WTC11 (cell line): ENCODE results near the gene KIF5C. TPM values are rescaled to one million over a fixed set of nuclear protein-coding genes. Genes with fewer than 3 reads are reported as not detected.

Experiments used
- ATAC-seq: fragments of 200-7000 bp; cut with Tn5 transposase; 2 replicates; pipeline ENCODE4 v1.10.0; 2021; ENCODE audit warnings: mild to moderate bottlenecking, moderate library complexity
- CTCF ChIA-PET: fragments of 300-600 bp; sonication (Branson Sonifier 250); formaldehyde crosslinking; loops from one replicate; lab custom pipeline; 2021; ENCODE audit warnings: antibody characterized with exemption; lab: Charles Lee
- POLR2A ChIA-PET: fragments of 350-600 bp; sonication (Branson Sonifier 250); formaldehyde crosslinking; loops from one replicate; lab custom pipeline; 2021; ENCODE audit warnings: antibody characterized with exemption; lab: Charles Lee
- DNase-seq: peaks from one replicate; pipeline ENCODE4 v3.0.0; 2021; ENCODE audit warnings: low spot score
- H3K27ac Mint-ChIP-seq: 2 replicates; pipeline ENCODE4 v1.8.0; 2021; ENCODE audit warnings: mixed read lengths
- H3K27me3 Mint-ChIP-seq: 2 replicates; pipeline ENCODE4 v1.8.0; 2021; ENCODE audit warnings: low read depth, mild to moderate bottlenecking, moderate library complexity, mixed read lengths
- H3K36me3 Mint-ChIP-seq: 2 replicates; pipeline ENCODE4 v1.8.0; 2021; ENCODE audit warnings: mixed read lengths
- H3K4me1 Mint-ChIP-seq: 2 replicates; pipeline ENCODE4 v1.8.0; 2022; ENCODE audit warnings: mixed read lengths
- H3K4me3 Mint-ChIP-seq: 2 replicates; pipeline ENCODE4 v1.8.0; 2021; ENCODE audit warnings: mild to moderate bottlenecking, moderate library complexity, mixed read lengths
- H3K9me3 Mint-ChIP-seq: 2 replicates; pipeline ENCODE4 v1.8.0; 2021; ENCODE audit warnings: mixed read lengths
- GRHL2 ChIP-seq: fragments of 250-450 bp; sonication (Bioruptor Pico); IDR thresholded peaks from 2 replicates; pipeline ENCODE4 v1.8.0; 2022; ENCODE audit warnings: mild to moderate bottlenecking, moderate library complexity; ENCODE audit not compliant: insufficient replicate concordance, severe bottlenecking
- JUN ChIP-seq: sonication (generic); formaldehyde crosslinking; IDR thresholded peaks from 2 replicates; pipeline ENCODE4 v1.8.0; 2023; ENCODE audit warnings: mild to moderate bottlenecking, missing genetic modification reagents
- NFYB ChIP-seq: sonication (generic); formaldehyde crosslinking; conservative IDR thresholded peaks from 2 replicates; pipeline ENCODE4 v1.8.0; 2022; ENCODE audit warnings: low read depth, missing genetic modification reagents
- NR3C1 ChIP-seq: sonication (generic); formaldehyde crosslinking; conservative IDR thresholded peaks from 2 replicates; pipeline ENCODE4 v1.8.1; 2023; ENCODE audit warnings: low read depth, mild to moderate bottlenecking, missing genetic modification reagents
- OVOL2 ChIP-seq: fragments of 250-450 bp; sonication (Bioruptor Pico); IDR thresholded peaks from 2 replicates; pipeline ENCODE4 v1.9.0; 2021; ENCODE audit warnings: mild to moderate bottlenecking, borderline replicate concordance
- SOX15 ChIP-seq: fragments of 250-450 bp; sonication (Bioruptor Pico); IDR thresholded peaks from 2 replicates; pipeline ENCODE4 v1.9.0; 2021; ENCODE audit warnings: mild to moderate bottlenecking
- SP1 ChIP-seq: sonication (generic); formaldehyde crosslinking; conservative IDR thresholded peaks from 2 replicates; pipeline ENCODE4 v1.8.1; 2022; ENCODE audit warnings: missing genetic modification reagents
- ZMAT4 ChIP-seq: fragments of 250-450 bp; sonication (Bioruptor Pico); IDR thresholded peaks from 2 replicates; pipeline ENCODE4 v1.9.0; 2021; ENCODE audit warnings: mild to moderate bottlenecking
- ZNF532 ChIP-seq: fragments of 250-450 bp; sonication (Bioruptor Pico); IDR thresholded peaks from 2 replicates; pipeline ENCODE4 v1.9.0; 2021; ENCODE audit warnings: mild to moderate bottlenecking, borderline replicate concordance
- ZSCAN18 ChIP-seq: fragments of 250-450 bp; sonication (Bioruptor Pico); IDR thresholded peaks from 2 replicates; pipeline ENCODE4 v2.1.2; 2022; ENCODE audit warnings: mild to moderate bottlenecking, moderate library complexity
- total RNA-seq: library from RNA; stranded (reverse); gene quantifications from 3 replicates; pipeline ENCODE4 v1.2.3, GENCODE V29; 2021
- TF ChIP-seq, protein P1 (sequence below): sonication (generic); formaldehyde crosslinking; IDR thresholded peaks from 2 replicates; pipeline ENCODE4 v1.8.0; 2023; ENCODE audit warnings: missing genetic modification reagents, mild to moderate bottlenecking, borderline replicate concordance
- TF ChIP-seq, protein P2 (sequence below): sonication (generic); formaldehyde crosslinking; IDR thresholded peaks from 2 replicates; pipeline ENCODE4 v1.8.1; 2022; ENCODE audit warnings: low read depth, mild to moderate bottlenecking, moderate library complexity, missing genetic modification reagents, borderline replicate concordance
- TF ChIP-seq, protein P3 (sequence below): sonication (generic); formaldehyde crosslinking; IDR thresholded peaks from 2 replicates; pipeline ENCODE4 v1.8.1; 2023; ENCODE audit warnings: mild to moderate bottlenecking, missing genetic modification reagents
- TF ChIP-seq, protein P4 (sequence below): sonication (generic); formaldehyde crosslinking; conservative IDR thresholded peaks from 2 replicates; pipeline ENCODE4 v1.8.1; 2023; ENCODE audit warnings: mild to moderate bottlenecking, low read depth, missing genetic modification reagents, moderate library complexity
- TF ChIP-seq, protein P5 (sequence below): sonication (generic); formaldehyde crosslinking; IDR thresholded peaks from 2 replicates; pipeline ENCODE4 v1.8.0; 2022; ENCODE audit warnings: mild to moderate bottlenecking, missing genetic modification reagents

KIF5C gene
- total RNA-seq, 1 experiment from 2014 or later: 73.5 TPM

- TF ChIP-seq, protein P1, sequence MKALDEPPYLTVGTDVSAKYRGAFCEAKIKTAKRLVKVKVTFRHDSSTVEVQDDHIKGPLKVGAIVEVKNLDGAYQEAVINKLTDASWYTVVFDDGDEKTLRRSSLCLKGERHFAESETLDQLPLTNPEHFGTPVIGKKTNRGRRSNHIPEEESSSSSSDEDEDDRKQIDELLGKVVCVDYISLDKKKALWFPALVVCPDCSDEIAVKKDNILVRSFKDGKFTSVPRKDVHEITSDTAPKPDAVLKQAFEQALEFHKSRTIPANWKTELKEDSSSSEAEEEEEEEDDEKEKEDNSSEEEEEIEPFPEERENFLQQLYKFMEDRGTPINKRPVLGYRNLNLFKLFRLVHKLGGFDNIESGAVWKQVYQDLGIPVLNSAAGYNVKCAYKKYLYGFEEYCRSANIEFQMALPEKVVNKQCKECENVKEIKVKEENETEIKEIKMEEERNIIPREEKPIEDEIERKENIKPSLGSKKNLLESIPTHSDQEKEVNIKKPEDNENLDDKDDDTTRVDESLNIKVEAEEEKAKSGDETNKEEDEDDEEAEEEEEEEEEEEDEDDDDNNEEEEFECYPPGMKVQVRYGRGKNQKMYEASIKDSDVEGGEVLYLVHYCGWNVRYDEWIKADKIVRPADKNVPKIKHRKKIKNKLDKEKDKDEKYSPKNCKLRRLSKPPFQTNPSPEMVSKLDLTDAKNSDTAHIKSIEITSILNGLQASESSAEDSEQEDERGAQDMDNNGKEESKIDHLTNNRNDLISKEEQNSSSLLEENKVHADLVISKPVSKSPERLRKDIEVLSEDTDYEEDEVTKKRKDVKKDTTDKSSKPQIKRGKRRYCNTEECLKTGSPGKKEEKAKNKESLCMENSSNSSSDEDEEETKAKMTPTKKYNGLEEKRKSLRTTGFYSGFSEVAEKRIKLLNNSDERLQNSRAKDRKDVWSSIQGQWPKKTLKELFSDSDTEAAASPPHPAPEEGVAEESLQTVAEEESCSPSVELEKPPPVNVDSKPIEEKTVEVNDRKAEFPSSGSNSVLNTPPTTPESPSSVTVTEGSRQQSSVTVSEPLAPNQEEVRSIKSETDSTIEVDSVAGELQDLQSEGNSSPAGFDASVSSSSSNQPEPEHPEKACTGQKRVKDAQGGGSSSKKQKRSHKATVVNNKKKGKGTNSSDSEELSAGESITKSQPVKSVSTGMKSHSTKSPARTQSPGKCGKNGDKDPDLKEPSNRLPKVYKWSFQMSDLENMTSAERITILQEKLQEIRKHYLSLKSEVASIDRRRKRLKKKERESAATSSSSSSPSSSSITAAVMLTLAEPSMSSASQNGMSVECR (CRISPR knock-in tag): no peak
- no peak for TF ChIP-seq ZMAT4
- TF ChIP-seq, protein P2, sequence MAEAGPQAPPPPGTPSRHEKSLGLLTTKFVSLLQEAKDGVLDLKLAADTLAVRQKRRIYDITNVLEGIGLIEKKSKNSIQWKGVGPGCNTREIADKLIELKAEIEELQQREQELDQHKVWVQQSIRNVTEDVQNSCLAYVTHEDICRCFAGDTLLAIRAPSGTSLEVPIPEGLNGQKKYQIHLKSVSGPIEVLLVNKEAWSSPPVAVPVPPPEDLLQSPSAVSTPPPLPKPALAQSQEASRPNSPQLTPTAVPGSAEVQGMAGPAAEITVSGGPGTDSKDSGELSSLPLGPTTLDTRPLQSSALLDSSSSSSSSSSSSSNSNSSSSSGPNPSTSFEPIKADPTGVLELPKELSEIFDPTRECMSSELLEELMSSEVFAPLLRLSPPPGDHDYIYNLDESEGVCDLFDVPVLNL (CRISPR knock-in tag): no peak
- TF ChIP-seq, all 79 proteins: peak for 0
Measured at GRCh38 chr2:148920559-148920958, 45.5 kb downstream of the KIF5C start (continued).

- Mint-ChIP-seq H3K36me3 (peaks cover 22% of the 10 kb centered on the region), H3K27me3 (no peaks in the 10 kb centered on the region; the same call in 1 of the 2 replicates), H3K9me3 (peaks cover 20% of the 10 kb centered on the region), H3K4me3 (no peak overlapping the region), H3K4me1 (peaks cover 48% of the 10 kb centered on the region), H3K27ac (no peak overlapping the region)
- ATAC-seq: no peak
- POLR2A ChIA-PET: interaction anchor here (0.8 kb wide), 1 partner anchor 14 kb away, joined by 3 read pairs; no protein-coding TSS in a partner anchor
- DNase-seq: no peak
- CTCF ChIA-PET: no interaction called here
- TF ChIP-seq NR3C1 (no peak), SOX15 (no peak), GRHL2 (no peak), JUN (CRISPR knock-in tag) (no peak), ZSCAN18 (CRISPR knock-in tag) (no peak), OVOL2 (CRISPR knock-in tag) (no peak), SP1 (CRISPR knock-in tag) (no peak), ZNF532 (CRISPR knock-in tag) (no peak), NFYB (CRISPR knock-in tag) (no peak)
- TF ChIP-seq, protein P3, sequence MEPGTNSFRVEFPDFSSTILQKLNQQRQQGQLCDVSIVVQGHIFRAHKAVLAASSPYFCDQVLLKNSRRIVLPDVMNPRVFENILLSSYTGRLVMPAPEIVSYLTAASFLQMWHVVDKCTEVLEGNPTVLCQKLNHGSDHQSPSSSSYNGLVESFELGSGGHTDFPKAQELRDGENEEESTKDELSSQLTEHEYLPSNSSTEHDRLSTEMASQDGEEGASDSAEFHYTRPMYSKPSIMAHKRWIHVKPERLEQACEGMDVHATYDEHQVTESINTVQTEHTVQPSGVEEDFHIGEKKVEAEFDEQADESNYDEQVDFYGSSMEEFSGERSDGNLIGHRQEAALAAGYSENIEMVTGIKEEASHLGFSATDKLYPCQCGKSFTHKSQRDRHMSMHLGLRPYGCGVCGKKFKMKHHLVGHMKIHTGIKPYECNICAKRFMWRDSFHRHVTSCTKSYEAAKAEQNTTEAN: no peak
- TF ChIP-seq, protein P4, sequence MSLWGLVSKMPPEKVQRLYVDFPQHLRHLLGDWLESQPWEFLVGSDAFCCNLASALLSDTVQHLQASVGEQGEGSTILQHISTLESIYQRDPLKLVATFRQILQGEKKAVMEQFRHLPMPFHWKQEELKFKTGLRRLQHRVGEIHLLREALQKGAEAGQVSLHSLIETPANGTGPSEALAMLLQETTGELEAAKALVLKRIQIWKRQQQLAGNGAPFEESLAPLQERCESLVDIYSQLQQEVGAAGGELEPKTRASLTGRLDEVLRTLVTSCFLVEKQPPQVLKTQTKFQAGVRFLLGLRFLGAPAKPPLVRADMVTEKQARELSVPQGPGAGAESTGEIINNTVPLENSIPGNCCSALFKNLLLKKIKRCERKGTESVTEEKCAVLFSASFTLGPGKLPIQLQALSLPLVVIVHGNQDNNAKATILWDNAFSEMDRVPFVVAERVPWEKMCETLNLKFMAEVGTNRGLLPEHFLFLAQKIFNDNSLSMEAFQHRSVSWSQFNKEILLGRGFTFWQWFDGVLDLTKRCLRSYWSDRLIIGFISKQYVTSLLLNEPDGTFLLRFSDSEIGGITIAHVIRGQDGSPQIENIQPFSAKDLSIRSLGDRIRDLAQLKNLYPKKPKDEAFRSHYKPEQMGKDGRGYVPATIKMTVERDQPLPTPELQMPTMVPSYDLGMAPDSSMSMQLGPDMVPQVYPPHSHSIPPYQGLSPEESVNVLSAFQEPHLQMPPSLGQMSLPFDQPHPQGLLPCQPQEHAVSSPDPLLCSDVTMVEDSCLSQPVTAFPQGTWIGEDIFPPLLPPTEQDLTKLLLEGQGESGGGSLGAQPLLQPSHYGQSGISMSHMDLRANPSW (CRISPR knock-in tag): no peak
- TF ChIP-seq, protein P5, sequence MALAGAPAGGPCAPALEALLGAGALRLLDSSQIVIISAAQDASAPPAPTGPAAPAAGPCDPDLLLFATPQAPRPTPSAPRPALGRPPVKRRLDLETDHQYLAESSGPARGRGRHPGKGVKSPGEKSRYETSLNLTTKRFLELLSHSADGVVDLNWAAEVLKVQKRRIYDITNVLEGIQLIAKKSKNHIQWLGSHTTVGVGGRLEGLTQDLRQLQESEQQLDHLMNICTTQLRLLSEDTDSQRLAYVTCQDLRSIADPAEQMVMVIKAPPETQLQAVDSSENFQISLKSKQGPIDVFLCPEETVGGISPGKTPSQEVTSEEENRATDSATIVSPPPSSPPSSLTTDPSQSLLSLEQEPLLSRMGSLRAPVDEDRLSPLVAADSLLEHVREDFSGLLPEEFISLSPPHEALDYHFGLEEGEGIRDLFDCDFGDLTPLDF (CRISPR knock-in tag): no peak
Measured at GRCh38 chr2:148922062-148922461, 47.0 kb downstream of the KIF5C start.
